Stimulated activated CD8-positive, alpha-beta memory T cell treated with anti-CD3 and anti-CD28 coated beads, Interleukin-7, amount 100 ng/mL, for 48 hours (primary cell): Measurements from ENCODE around the gene HMGA1.

Experiments
- DNase-seq, 2 donors: peaks; one replicate each; pipeline ENCODE4 v3.0.0-alpha.2; 2020; ENCODE audit warnings: low read depth in 1 of 2; ENCODE audit errors: extremely low read depth in 1 of 2

The HMGA1 gene, protein sequence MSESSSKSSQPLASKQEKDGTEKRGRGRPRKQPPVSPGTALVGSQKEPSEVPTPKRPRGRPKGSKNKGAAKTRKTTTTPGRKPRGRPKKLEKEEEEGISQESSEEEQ

GRCh38 chr6:34236443-34237315 is at the start of gene HMGA1:
TSS of gene HMGA1 (plus strand) at chr6:34236873. CDS start at chr6:34240781, 3,908 bp downstream.
- peak; percentile 73 to 78 for DNase-seq

GRCh38 chr6:34189806-34190503 is 46.7 kb upstream of the HMGA1 start:
- DNase-seq = no peak

GRCh38 chr6:34190504-34191122 is 46.1 kb upstream of the HMGA1 start:
- no peak for DNase-seq

GRCh38 chr6:34194772-34195171 is 41.9 kb upstream of the HMGA1 start:
- no peak for DNase-seq

DNA sequence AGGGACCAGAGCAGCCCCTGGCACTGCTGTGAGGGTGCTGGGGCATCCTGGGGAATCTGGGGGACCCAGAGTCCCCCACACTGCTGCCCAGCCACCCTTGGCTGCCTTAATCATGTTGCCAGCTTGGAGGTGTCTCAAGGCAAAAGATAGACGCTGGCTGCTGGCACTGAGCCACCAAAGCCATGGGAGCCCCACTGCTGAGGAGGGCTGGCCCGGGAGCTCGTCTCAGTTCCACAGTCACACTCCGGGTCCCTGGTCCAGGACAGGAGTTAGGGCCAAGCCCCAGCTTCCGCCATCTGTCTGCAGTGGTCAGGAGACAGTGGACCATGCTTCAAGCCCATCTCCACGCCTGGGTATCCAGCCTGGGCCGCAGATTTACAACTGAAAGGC is 41.0 kb upstream of the HMGA1 start:
- no peak for DNase-seq

- peak; percentile 70 to 73 for DNase-seq
Observed at GRCh38 chr6:34196116-34196832, 40.4 kb upstream of the HMGA1 start.

GRCh38 chr6:34196833-34197195 is 39.9 kb upstream of the HMGA1 start:
- DNase-seq = no peak

GRCh38 chr6:34200340-34200971 is 36.2 kb upstream of the HMGA1 start:
- DNase-seq = no peak

DNA sequence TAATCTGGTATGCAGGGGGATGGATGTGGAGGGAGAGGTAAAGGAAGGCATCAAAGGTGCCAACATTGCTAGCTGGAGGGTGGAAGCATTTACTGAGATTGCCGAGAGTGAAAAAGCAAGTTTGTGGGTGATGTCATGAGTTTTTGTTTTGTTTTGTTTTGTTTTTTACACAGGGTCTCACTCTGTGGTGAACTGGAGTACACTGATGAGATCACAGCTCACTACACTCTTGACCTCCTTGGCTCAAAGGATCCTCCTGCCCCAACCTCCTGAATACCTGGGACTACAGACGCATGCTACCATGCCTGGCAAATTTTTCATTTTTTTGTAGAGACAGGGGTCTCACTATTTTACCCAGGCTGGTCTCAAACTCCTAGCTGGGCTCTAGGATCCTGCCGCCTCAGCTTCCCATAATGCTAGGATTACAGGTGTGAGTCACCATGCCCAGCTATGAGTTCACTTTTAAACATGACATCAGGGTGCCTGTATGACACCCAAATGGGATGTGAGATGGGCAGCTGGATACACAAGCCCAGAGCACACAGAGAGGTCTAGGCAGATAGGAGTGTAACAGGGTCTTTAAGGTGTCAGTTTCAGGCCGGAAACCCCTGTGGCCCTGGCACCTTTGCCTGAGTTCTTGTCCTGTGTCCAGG is 35.1 kb upstream of the HMGA1 start:
- DNase-seq = no peak

DNA sequence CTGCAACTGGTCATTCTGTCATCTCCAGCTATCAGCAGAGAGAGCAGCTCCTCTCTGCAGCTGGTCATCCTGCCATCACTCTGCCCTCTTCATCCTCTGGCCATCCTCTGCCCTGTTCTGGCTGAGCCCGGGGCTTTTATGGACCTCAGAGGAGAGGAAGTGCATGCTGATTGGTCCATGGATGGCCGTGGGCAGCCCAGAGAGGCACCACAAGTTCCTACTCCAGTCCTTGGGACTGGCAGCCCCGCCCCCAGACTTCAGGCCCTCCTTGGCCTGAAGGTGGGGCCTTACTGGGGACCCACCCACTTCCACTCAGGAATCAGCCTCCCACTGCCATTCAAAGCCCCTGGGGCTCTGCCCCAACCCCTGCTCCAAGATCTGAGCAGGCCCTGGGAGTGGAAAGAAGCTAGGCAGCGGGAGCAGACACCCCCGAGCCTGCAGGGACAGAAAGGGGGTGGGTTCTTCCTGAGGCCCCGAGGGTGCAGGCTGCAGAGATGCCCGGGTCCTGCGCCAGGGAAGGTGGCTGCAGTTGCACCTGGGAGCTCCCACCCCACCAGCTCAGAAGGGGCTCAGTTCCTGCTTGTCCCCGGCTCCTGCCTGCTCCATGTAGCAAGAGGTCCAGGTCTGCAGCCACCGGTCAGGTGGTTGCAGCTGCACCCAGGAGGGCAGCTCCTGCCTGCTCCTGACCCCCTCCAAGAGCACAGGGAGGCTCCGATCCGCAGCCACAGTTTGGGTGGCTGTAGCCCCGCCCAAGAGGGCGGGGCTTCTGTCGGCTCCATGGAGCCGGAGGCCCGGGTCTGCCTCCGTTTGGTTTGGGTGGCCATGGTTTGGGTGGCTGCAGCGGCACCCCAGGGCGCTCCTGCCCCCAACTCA is 34.1 kb upstream of the HMGA1 start:
- DNase-seq = no peak

DNA sequence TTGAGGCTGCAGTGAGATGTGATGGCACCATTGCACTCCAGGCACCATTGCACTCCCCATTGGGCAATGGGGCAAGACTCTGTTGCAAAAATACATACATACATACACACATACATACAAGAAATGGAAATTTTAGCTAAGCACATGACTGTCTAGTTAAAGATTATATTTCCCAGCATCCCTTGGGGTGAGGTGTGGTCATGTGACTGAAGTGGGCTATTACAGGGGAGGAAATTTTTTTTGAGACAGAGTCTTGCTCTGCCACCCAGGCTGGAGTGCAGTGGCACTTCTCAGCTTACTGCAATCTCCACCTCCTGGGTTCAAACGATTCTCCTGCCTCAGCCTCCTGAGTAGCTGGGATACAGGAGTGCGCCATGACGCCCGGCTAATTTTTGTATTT is 32.0 kb upstream of the HMGA1 start:
- DNase-seq = no peak

DNA sequence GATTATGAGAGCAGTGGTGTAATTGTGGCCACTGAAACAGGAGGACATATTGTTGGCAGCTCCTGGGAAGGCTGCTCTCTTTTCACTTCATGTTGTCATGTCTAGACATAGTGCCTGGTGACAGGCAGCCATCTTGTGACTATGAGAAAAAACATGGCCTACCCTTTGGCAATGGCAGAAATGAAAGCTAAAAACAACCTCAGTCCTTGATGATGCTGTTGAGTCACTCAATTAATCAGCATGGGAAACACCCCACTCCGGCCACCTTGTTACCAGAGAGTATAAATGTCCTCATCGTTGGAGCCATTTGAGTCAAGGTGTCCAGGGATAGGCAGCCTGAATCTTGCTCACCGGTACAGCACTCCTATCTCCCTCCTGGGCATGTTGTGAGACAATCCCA is 31.2 kb upstream of the HMGA1 start:
- no peak for DNase-seq

DNA sequence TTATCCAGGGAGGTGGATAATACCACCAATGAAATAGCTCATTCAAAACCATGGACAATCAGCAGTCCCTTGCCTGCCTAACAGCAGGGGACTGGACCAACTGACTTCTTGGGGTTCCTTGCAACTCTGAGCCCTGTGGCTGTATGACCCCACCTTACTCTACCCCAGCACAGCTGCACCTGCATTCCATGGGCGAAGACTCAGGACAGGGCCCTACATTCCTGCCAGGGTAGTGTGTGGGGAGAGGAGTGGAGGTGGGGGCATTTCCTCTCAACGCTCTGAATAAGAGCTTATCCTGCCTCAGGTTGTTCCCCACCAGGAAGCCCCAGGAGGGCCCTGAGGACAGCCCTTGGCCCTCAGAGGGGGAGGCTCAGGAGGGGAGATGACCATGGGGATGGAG is 30.8 kb upstream of the HMGA1 start:
- DNase-seq = no peak

DNA sequence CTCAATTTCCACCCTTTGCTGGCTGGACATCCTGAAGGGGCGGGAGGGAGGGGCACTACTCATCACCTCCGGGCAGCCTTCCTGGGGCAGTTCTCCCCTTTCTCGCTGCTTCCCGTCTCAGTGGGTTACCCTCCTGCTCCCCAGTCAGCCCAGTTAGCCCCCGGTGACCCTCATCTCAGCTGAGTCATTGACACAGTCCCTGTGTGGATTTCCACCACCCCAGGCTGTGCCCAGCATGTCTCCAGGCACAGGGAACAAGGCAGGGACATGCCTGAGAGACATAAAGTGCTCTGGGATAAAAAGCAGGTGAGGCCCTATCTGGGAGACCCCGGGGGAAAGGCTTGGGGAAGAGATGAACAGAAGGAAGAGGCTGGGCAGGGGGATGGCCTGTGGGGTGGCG is 29.9 kb upstream of the HMGA1 start:
- no peak for DNase-seq

GRCh38 chr6:34207695-34208443 is 28.8 kb upstream of the HMGA1 start:
- DNase-seq = peak in 1 of 2 donors; percentile 55

- DNase-seq = no peak
Observed at GRCh38 chr6:34213772-34214171, 22.9 kb upstream of the HMGA1 start.

DNA sequence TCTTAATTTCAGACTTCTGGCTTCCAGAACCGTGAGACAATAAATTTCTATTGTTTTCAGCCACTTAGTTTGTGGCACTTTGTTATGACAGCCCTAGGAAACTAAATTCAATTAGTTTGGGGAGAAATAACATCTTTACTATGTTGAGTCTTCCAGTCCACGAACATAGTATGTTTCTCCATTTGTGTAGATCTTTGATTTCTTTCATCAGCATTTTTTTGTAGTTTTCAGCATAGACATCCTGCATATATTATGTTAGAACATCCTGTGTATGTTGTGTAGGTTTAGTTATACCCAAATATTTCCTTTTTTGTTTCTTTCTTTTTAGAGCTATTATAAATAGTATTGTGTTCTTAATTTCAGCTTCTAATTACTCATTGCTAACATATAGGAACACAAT is 18.0 kb upstream of the HMGA1 start:
- DNase-seq = no peak

GRCh38 chr6:34223381-34223955 is 13.2 kb upstream of the HMGA1 start:
- no peak for DNase-seq
